ENCODE results near the gene LARGE1.

LARGE1 gene

GRCh38 chr22:33817512-33818127, 102.7 kb downstream of the LARGE1 start:
- DNase-seq, result no peak

GRCh38 chr22:33812360-33812977, 107.8 kb downstream of the LARGE1 start:
- no peak for DNase-seq

- DNase-seq, result no peak
Measured at GRCh38 chr22:33811686-33812085, 108.6 kb downstream of the LARGE1 start.

GRCh38 chr22:33811208-33811607, 109.1 kb downstream of the LARGE1 start:
- DNase-seq, result no peak

- no peak for DNase-seq
Measured at GRCh38 chr22:33807470-33807869, 112.8 kb downstream of the LARGE1 start.

GRCh38 chr22:33806191-33806590, 114.1 kb downstream of the LARGE1 start:
- no peak for DNase-seq

GRCh38 chr22:33803371-33804282, 116.6 kb downstream of the LARGE1 start:
- no peak for DNase-seq

GRCh38 chr22:33798401-33798800, 121.9 kb downstream of the LARGE1 start:
- DNase-seq, result no peak

- no peak for DNase-seq
Measured at GRCh38 chr22:33796494-33796893, 123.8 kb downstream of the LARGE1 start.

- DNase-seq, result no peak
Measured at GRCh38 chr22:33793475-33793874, 126.8 kb downstream of the LARGE1 start.

GRCh38 chr22:33792832-33793231, 127.4 kb downstream of the LARGE1 start:
- DNase-seq, result no peak

GRCh38 chr22:33789690-33790253, 130.5 kb downstream of the LARGE1 start:
- no peak for DNase-seq

GRCh38 chr22:33788927-33789326, 131.3 kb downstream of the LARGE1 start:
- no peak for DNase-seq

- no peak for DNase-seq
Measured at GRCh38 chr22:33787645-33788456, 132.4 kb downstream of the LARGE1 start.

GRCh38 chr22:33786149-33786548, 134.1 kb downstream of the LARGE1 start:
- no peak for DNase-seq

GRCh38 chr22:33785283-33785968, 134.8 kb downstream of the LARGE1 start:
- DNase-seq, result no peak

GRCh38 chr22:33781411-33781810, 138.9 kb downstream of the LARGE1 start:
- no peak for DNase-seq

- no peak for DNase-seq
Measured at GRCh38 chr22:33780531-33781136, 139.6 kb downstream of the LARGE1 start.

GRCh38 chr22:33779243-33779642, 141.0 kb downstream of the LARGE1 start:
- no peak for DNase-seq

GRCh38 chr22:33776491-33776890, 143.8 kb downstream of the LARGE1 start:
- DNase-seq, result no peak

- no peak for DNase-seq
Measured at GRCh38 chr22:33774781-33775180, 145.5 kb downstream of the LARGE1 start.

GRCh38 chr22:33772745-33773144, 147.5 kb downstream of the LARGE1 start:
- DNase-seq, result no peak

Data from activated CD4-positive, alpha-beta T cell treated with anti-CD3 and anti-CD28 coated beads, Interleukin-2, amount 50 U/mL, for 48 hours (primary cell).